ENCODE data around the gene LRRTM3. TPM values are rescaled to one million over a fixed set of nuclear protein-coding genes. Genes with fewer than 3 reads are reported as not detected.

The LRRTM3 gene
- polyA plus RNA-seq, 2 of the 4 experiments (the other 2 are of a cell fraction) = not detected

DNA sequence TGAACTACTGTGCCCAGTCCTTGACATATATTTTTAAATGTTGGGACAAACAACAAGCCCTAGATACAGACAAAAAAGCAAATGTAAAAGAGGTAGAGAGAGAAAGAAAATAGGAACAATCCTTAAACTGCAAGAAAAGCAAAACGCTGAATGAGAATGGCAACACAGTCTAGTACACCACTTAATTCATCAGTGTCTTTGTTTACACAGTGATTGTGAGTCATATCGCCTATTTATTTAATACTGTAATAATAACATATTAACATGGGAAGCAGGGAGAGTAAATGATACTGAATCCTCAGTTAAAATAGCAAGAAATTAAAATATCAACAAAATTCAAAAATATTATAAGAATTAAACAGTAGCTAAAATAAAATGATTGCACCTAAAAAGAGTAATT, 9.8 kb upstream of the LRRTM3 start:
- Histone ChIP-seq H3K4me3 (no peak overlapping the region), H3K4me2 (no peak overlapping the region), H3K4me1 (no peaks in the 10 kb centered on the region), H3K9me3 (no peaks in the 10 kb centered on the region), H3K27ac (no peak overlapping the region)
- TF ChIP-seq FOSB (CRISPR knock-in tag; IDR thresholded peaks at IDR 0.05) = no peak
- TF ChIP-seq KDM5A (IDR thresholded peaks at IDR 0.05) = no peak
- no peak for TF ChIP-seq MAFK (IDR thresholded peaks at IDR 0.05; ENCODE audit: partially characterized antibody)
- no peak for TF ChIP-seq POLR2A (IDR thresholded peaks at IDR 0.05; ENCODE audit: low read length)
- no peak for TF ChIP-seq JUNB (IDR thresholded peaks at IDR 0.05)
- TF ChIP-seq EHMT2 (IDR thresholded peaks at IDR 0.05; ENCODE audit: low read depth) = no peak
- no peak for TF ChIP-seq JUN (IDR thresholded peaks at IDR 0.05)
- no peak for TF ChIP-seq CBX2 (IDR thresholded peaks at IDR 0.05; ENCODE audit: borderline replicate concordance, low read depth)
- TF ChIP-seq MYC (IDR thresholded peaks at IDR 0.05; ENCODE audit: borderline replicate concordance, low read length) = no peak
- TF ChIP-seq NPAS2 (CRISPR knock-in tag; IDR thresholded peaks at IDR 0.05; ENCODE audit: borderline replicate concordance) = no peak
- TF ChIP-seq RAD21 (conservative IDR thresholded peaks at IDR 0.05 in 1 of 2, IDR thresholded peaks at IDR 0.05 in 1 of 2) = no peak
- TF ChIP-seq BHLHE40 (IDR thresholded peaks at IDR 0.05; ENCODE audit: low read depth, low read length) = no peak
- no peak for TF ChIP-seq HOXB13 (CRISPR knock-in tag; IDR thresholded peaks at IDR 0.05; ENCODE audit: low read depth)
- TF ChIP-seq, protein P1, sequence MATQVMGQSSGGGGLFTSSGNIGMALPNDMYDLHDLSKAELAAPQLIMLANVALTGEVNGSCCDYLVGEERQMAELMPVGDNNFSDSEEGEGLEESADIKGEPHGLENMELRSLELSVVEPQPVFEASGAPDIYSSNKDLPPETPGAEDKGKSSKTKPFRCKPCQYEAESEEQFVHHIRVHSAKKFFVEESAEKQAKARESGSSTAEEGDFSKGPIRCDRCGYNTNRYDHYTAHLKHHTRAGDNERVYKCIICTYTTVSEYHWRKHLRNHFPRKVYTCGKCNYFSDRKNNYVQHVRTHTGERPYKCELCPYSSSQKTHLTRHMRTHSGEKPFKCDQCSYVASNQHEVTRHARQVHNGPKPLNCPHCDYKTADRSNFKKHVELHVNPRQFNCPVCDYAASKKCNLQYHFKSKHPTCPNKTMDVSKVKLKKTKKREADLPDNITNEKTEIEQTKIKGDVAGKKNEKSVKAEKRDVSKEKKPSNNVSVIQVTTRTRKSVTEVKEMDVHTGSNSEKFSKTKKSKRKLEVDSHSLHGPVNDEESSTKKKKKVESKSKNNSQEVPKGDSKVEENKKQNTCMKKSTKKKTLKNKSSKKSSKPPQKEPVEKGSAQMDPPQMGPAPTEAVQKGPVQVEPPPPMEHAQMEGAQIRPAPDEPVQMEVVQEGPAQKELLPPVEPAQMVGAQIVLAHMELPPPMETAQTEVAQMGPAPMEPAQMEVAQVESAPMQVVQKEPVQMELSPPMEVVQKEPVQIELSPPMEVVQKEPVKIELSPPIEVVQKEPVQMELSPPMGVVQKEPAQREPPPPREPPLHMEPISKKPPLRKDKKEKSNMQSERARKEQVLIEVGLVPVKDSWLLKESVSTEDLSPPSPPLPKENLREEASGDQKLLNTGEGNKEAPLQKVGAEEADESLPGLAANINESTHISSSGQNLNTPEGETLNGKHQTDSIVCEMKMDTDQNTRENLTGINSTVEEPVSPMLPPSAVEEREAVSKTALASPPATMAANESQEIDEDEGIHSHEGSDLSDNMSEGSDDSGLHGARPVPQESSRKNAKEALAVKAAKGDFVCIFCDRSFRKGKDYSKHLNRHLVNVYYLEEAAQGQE (IDR thresholded peaks at IDR 0.05) = no peak
- no peak for TF ChIP-seq PHF8 (IDR thresholded peaks at IDR 0.05; ENCODE audit: borderline replicate concordance, low read depth)
- no peak for TF ChIP-seq RCOR1 (IDR thresholded peaks at IDR 0.05; ENCODE audit: low read depth, low read length)
- TF ChIP-seq SMC3 (IDR thresholded peaks at IDR 0.05) = no peak
- no peak for TF ChIP-seq ZC3H11A (IDR thresholded peaks at IDR 0.05)
- DNase-seq (ENCODE audit: low read depth in 1 of 2, low spot score in 1 of 2) (no peak), ATAC-seq (no peak), FAIRE-seq (no peak)
- CTCF ChIA-PET = no interaction called here
- POLR2A ChIA-PET = no interaction called here
- whole genome bisulfite sequencing (ENCODE audit: missing lambda C conversion rate) = 1% methylated on average over 2 of the region's 2 CpGs

DNA sequence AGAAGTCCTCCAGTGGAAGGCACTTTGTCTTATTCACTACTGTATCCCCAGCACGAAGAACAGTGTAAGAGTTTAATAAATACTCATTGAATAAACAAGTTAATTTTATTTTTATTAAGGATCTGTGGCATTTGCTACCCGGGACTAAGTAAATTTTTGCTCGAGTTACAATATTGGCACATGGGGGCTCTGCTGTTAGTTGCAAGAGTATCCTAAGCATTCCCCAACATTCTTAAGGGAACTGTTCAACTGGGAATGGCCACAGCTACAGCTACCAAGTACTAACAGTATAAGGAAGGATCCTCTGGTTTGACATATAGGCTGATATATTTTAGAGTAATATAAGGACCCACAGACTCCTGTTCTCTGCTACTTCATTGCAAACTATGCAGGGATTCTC, 8.7 kb upstream of the LRRTM3 start:
- Histone ChIP-seq H3K4me1 (no peaks in the 10 kb centered on the region), H3K4me2 (no peak overlapping the region), H3K4me3 (no peak overlapping the region), H3K27ac (no peak overlapping the region), H3K9me3 (no peaks in the 10 kb centered on the region)
- ATAC-seq (no peak), DNase-seq (ENCODE audit: low read depth in 1 of 2, low spot score in 1 of 2) (no peak), FAIRE-seq (no peak)
- POLR2A ChIA-PET = no interaction called here
- 3% methylated on average over 3 of the region's 3 CpGs for WGBS (ENCODE audit: missing lambda C conversion rate)
- CTCF ChIA-PET = interaction anchor here (0.6 kb wide), 1 partner anchor 11 kb away, joined by 3 read pairs; no protein-coding TSS in a partner anchor
- no peak for TF ChIP-seq CHD4 (IDR thresholded peaks at IDR 0.05; ENCODE audit: borderline replicate concordance)
- no peak for TF ChIP-seq EHF (CRISPR knock-in tag; IDR thresholded peaks at IDR 0.05)
- TF ChIP-seq EP300 (IDR thresholded peaks at IDR 0.05) = no peak
- no peak for TF ChIP-seq NPAS2 (CRISPR knock-in tag; IDR thresholded peaks at IDR 0.05; ENCODE audit: borderline replicate concordance)
- TF ChIP-seq, protein P1 (IDR thresholded peaks at IDR 0.05) = no peak
- TF ChIP-seq MAZ (IDR thresholded peaks at IDR 0.05; ENCODE audit: borderline replicate concordance, low read depth, low read length) = no peak
- TF ChIP-seq, protein P2, sequence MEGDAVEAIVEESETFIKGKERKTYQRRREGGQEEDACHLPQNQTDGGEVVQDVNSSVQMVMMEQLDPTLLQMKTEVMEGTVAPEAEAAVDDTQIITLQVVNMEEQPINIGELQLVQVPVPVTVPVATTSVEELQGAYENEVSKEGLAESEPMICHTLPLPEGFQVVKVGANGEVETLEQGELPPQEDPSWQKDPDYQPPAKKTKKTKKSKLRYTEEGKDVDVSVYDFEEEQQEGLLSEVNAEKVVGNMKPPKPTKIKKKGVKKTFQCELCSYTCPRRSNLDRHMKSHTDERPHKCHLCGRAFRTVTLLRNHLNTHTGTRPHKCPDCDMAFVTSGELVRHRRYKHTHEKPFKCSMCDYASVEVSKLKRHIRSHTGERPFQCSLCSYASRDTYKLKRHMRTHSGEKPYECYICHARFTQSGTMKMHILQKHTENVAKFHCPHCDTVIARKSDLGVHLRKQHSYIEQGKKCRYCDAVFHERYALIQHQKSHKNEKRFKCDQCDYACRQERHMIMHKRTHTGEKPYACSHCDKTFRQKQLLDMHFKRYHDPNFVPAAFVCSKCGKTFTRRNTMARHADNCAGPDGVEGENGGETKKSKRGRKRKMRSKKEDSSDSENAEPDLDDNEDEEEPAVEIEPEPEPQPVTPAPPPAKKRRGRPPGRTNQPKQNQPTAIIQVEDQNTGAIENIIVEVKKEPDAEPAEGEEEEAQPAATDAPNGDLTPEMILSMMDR (IDR thresholded peaks at IDR 0.05) = no peak
- TF ChIP-seq, protein P3, sequence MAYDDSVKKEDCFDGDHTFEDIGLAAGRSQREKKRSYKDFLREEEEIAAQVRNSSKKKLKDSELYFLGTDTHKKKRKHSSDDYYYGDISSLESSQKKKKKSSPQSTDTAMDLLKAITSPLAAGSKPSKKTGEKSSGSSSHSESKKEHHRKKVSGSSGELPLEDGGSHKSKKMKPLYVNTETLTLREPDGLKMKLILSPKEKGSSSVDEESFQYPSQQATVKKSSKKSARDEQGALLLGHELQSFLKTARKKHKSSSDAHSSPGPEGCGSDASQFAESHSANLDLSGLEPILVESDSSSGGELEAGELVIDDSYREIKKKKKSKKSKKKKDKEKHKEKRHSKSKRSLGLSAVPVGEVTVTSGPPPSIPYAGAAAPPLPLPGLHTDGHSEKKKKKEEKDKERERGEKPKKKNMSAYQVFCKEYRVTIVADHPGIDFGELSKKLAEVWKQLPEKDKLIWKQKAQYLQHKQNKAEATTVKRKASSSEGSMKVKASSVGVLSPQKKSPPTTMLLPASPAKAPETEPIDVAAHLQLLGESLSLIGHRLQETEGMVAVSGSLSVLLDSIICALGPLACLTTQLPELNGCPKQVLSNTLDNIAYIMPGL (CRISPR knock-in tag; IDR thresholded peaks at IDR 0.05; ENCODE audit: borderline replicate concordance) = no peak
- TF ChIP-seq SMC3 (IDR thresholded peaks at IDR 0.05) = no peak
- TF ChIP-seq RFX5 (IDR thresholded peaks at IDR 0.05) = no peak
- TF ChIP-seq, protein P4, sequence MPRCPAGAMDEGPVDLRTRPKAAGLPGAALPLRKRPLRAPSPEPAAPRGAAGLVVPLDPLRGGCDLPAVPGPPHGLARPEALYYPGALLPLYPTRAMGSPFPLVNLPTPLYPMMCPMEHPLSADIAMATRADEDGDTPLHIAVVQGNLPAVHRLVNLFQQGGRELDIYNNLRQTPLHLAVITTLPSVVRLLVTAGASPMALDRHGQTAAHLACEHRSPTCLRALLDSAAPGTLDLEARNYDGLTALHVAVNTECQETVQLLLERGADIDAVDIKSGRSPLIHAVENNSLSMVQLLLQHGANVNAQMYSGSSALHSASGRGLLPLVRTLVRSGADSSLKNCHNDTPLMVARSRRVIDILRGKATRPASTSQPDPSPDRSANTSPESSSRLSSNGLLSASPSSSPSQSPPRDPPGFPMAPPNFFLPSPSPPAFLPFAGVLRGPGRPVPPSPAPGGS (IDR thresholded peaks at IDR 0.05) = no peak
- no peak for TF ChIP-seq ZSCAN20 (CRISPR knock-in tag; IDR thresholded peaks at IDR 0.05)
